IPS DF 4.7 (cell line): Measurements from ENCODE around the gene MED12.

Experiments used
- DNase-seq: peaks from one replicate; pipeline ENCODE4 v3.0.0-alpha.2; 2013; ENCODE audit warnings: low spot score; ENCODE audit errors: extremely low read depth

MED12 gene

DNA sequence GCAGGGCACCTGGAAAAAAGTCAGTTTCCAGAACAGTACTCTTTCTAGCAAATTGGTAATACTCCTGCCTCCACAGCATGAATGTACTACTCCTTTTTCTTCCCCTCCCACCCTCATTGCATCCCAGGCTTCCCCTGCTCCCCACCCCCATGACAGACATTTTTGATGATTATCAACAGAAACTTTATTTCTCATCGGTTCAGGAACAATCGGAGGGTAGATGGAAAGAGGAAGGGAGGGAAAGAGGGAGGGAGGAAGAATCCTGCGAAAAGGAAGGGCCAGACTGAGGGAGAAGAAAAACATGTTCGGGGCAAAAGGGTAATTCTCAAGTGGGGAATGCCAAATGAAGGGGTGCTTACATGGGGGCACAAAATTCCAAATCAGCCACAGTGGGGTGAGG lies 11.2 kb upstream of the MED12 start:
- no peak for DNase-seq

DNA sequence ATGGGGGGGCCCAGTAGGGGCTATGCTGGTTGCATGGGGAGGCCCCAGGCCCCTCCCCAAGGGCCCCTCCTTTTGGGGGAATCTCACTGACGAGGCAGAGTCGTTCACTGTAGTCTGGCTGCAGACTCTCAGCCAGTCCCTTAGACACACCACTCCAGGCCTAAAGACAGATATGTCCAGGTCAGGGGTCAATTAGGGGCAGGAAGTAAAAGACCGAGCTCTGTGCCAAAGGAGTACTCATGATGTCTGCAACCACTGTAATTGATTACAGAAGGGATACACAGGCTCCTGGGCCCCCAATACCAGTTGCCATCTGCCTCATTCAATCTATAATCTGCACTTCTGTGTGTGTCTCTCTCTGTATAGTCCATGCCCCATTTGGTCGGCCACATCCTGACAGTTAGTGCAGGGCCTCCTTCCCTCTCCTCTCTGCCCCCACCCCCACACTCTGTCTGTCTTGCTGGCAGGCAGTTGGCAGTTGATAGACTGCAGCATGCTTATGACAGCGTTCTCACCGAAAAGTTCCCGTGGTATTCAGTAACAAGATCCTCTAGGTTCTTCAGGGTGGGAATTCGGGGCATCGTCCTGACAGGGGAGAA lies 10.5 kb upstream of the MED12 start:
- DNase-seq = no peak

DNA sequence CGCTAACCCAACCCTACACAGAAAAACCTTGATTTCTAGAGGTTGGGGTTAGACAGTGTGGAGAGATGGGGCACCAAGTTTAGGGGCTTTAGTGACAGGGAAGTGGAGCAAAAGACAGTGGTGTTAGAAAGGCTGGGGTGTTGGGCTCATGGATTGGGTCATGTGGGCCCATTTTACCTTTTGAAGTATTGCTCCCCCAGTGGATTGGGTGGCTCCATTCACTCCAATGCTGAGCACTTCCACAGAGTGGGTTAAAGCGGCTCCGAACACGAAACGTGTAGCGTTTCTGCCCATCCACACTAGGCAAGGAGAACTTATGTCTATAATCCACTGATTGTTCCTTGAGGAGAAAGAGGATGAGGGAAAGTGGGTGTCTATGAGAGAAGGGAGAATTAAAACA lies 9.3 kb upstream of the MED12 start:
- no peak for DNase-seq

DNA sequence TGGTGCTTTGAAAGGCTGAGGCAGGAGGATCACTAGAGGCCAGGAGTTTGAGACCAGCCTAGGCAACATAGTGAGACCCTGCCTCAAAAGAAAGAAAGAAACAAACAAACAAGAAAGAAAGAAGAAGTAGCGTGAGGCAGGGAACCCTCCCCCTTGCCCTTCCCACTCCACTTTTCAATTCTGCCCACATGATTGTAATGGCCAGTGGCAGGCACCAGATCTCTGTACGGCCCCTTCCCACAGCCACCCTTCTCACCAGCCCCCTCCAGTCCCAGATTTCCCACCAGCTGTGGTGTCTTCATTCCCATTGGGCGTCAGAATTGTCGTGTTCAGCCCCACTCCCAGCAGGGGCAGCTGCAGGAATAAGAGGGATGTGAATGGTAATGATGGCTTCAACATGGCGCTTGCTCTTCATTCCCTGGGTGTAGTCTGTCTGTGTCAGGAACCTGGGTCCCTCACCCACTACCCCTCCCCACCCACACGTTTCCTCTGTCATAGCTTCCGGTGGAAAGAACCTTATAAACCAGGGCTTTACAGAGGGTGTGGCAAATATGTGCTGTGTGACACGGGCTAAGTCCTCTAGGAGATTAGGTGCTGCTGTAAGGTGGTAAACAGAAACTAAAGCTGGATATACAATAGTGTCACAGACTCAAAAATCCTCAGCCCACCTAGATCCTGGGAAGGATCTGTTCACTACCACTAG lies 7.1 kb upstream of the MED12 start, which contains the start of gene IL2RG:
Gene IL2RG (minus strand): TSS at position 437 of the 703 bp plus-strand sequence. CDS start 38 bp downstream, at position 399.
- no peak for DNase-seq

DNA sequence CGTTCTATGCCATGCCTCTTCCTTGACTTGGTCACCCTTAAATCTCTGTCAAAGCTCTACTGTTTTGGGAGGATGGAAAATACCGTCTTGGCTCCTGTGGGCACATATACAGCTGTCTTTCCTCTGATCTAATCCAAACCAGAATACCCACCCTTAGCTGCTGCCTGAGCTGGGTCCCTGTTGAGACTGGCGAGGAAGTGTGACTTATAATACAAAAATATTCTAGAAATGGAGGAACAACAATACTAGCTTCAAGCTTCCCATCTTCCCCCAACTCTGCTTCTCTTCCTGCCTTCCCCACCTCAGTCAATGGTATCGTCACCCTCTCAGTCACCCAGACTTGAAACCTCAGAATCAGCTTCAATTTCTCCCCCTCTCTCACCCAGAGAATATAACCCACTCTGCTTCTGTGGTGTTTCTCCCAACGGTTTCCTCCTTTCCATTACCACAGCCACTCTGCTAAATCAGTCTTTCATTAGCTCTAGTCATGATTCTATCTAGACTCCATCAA lies 6.4 kb upstream of the MED12 start:
- no peak for DNase-seq

DNA sequence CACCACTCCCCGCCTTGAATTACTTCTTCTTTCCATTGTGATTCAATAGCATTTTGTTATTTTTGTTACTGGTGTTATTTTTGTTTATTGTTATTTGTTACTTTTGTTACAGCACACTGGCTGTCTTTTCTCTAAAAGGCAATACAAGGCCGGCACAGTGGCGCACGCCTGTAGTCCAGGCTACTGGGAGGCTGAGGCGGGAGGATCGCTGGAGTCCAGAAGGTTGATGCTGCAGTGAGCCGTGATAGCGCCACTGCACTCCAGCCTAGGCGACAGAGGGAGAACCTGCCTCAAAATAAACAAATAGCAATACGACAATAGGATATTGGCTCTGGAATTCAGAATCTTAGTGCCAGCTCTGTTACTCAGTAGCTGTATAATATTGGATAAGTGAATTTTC lies 1.0 kb upstream of the MED12 start:
- no peak for DNase-seq

DNA sequence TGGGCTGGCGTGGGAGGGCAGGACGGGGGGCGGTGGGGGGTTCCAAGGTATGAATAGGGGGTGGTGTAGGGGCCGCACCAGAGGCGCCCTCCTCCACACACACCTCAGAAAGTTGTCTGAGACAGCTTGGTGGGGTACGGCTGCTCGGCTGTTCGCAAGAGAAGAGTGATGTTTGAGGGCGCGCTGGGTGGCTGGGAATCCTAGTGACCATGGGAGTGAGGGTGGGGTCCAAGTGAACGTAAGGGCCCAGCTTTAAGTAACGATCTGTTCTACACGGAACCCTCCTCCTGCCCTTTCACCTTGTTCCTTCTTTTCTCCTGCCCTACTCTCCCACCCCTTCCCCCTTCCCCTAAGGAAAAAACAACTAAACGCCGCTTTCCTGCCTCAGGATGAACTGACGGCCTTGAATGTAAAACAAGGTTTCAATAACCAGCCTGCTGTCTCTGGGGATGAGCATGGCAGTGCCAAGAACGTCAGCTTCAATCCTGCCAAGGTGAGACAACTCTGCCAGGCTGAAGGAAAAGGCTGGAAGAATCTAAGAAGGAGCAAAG lies 664 bp downstream of the MED12 start:
- DNase-seq = no peak

DNA sequence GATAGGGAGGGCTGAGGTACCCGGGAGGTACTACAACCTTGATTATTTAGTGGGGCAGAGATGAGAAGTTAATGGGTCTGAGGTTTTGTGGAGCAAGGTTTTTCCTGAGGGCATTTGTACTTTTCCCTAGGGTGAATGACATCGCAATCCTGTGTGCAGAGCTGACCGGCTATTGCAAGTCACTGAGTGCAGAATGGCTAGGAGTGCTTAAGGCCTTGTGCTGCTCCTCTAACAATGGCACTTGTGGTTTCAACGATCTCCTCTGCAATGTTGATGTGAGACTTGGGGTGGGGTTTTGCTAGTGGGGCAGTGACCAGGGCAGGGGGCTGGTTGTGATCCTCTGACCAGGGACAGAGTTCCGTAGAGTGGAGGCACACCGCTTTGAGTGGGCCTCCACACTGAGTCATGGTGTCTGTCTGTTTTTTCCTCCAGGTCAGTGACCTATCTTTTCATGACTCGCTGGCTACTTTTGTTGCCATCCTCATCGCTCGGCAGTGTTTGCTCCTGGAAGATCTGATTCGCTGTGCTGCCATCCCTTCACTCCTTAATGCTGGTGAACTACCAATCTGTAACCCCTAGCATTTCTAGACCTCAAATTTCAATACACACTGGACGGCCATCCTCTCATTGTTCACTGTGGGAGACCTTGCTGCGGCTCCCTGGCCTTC lies 9.9 kb downstream of the MED12 start:
- no peak for DNase-seq

DNA sequence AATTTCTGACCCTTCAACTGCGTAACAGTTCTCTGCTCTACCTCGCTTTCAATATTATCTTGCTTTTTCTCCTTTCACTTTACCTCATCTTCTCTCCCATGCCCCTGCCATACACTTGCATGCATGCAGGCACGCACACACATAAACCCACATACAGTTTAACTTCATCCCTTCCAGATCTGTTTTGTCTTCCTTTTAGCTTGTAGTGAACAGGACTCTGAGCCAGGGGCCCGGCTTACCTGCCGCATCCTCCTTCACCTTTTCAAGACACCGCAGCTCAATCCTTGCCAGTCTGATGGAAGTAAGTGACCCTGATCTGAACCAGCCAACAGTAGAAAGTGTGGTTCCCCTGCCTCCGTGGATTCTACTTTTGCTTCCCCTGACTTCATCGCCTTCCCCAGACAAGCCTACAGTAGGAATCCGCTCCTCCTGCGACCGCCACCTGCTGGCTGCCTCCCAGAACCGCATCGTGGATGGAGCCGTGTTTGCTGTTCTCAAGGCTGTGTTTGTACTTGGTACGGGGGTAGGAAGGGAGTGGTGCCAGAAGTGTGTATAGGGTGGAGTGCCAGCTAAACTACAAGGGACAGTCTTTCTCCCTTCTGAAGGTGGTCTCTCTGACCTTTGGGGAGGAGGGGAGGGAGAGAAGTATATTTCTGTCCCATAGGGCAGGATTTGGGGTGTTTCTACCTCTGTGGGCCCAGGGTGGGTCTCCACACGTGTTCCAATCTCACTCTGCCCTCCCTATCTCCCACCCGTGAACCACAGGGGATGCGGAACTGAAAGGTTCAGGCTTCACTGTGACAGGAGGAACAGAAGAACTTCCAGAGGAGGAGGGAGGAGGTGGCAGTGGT lies 10.7 kb downstream of the MED12 start:
- DNase-seq = no peak

DNA sequence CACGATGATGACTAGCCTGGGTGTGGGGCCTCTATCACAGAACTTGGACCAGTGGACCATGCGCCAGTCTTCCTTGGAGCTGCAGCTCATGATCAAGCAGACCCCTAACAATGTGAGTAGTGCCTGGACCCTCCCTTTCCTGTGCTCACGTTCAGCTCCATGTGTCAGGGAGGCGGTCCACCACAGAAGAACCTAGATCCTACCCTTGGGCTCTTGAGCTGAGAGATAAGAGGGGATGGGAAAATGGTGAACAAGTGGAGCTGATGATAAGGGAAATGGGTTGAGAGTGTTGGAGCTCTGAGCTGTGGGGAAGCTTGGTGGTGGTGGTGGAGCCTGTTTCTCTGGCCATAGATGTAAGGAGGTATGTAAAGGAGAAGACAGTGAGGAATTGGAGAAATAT lies 13.1 kb downstream of the MED12 start:
- no peak for DNase-seq

DNA sequence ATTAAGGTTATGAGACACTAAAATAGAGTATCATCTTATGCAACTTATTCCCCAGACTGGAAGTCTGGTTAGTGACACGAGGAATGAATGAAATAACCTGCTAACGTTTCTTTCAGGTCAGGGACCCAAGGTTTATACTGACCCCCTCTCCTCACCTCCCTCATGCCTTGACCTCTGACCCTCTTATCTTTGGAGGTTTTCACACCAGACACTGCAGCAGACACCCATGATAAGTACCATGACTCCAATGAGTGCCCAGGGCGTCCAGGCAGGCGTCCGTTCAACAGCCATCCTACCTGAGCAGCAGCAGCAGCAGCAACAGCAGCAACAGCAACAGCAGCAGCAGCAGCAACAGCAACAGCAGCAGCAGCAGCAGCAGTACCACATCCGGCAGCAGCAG lies 22.0 kb downstream of the MED12 start:
- DNase-seq = no peak

DNA sequence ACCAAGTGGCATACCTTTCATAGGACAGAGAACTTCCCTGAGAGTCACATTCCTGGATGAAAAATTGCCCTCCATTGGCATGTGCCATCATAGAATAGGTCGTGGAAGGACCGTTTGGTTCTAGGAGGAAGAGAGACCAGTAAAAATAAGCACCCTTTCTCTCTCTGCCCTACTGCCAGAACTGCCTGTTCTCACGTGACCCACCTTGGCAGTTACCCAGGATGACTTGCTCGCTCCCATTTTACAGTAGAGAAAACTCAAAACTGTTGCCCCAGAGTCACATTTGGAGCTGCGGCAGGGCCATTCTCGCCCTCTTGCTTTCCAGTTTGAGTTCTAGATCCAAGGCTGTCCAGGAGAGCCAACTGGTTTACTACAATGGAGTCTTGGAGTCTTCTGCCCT lies 25.1 kb downstream of the MED12 start:
- no peak for DNase-seq

DNA sequence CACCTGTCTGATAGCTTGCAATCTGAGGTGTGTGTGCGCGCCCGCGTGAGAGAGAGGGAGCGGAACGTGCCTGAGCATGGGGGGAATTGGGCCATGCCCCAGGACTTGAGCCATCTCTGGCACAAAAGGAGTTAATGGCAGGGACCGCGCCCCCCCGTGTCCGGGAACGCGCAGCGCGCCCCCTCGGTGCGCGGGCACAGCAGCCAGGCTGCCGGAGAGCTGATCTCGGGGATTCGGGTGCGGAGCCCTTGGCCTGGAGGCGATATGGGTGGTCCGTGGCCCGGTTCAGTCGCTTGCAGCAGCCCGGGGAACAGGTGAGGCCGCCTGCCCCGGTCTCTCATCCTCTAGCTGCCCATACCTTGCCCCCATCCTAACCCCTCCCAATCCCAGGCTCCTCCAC lies 26.3 kb downstream of the MED12 start, which contains the start of gene NLGN3:
Gene NLGN3 (plus strand): TSS at position 191 of the 400 bp plus-strand sequence. CDS start 2,909 bp downstream, outside the sequence.
- no peak for DNase-seq

DNA sequence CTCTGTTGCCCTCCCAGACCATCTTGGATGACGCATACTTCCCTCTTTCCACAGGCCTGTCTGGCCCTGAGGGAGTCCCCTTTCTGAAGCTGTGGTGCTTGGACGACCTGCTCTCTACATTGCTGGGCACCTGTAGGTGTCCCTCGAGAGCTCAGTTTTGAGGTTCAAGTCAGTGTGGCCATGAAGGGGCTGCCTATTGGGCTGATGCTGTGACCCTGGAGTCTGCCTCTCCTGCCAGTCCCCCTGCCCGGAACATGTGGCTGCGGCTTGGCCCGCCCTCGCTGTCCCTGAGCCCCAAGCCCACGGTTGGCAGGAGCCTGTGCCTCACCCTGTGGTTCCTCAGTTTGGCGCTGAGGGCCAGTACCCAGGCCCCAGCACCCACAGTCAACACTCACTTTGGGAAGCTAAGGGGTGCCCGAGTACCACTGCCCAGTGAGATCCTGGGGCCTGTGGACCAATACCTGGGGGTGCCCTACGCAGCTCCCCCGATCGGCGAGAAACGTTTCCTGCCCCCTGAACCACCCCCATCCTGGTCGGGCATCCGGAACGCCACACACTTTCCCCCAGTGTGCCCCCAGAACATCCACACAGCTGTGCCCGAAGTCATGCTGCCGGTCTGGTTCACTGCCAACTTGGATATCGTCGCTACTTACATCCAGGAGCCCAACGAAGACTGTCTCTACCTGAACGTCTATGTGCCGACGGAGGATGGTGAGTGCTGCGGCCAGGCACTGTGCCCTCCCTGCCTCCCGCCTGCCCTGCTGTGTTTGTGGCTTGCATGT lies 29.3 kb downstream of the MED12 start:
- DNase-seq = no peak

DNA sequence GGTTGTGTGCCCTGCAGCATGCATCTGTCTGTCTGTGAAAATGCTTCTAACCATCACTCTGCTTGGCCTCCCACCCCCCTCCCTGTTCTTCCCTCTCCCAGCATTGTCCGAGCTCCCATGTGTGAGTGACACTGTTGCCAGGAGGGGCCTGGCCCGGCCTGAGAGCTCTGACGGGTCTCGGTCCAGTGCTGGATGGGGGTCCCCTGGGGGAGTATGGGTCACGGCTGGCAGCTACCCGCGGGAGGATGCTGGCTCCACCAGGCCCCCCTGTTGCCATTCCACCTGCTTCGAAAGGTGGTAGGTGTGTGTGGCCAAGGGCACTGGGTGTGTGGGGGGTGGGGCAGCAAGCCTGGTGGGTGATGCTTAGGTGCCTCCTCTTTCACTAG lies 29.9 kb downstream of the MED12 start:
- DNase-seq = no peak

DNA sequence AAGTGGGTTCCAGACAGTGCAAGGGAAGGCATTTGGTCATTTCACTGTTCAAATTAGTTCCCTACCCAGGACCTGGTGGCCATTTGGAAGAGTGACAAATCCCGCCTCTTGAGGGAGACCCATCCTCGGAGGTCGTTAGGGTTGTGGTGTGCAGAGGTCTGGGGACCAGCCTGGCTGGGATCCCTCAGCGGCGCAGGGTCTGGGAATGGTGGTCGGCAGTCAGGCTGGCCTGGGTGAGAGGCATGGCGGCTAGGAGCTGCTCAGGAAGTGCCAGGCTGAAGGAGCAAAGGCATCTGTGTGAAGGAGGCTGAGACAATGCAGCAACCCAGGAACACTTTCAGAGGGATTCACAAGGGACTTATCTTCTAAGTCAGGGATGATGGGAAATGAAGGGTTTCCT lies 33.0 kb downstream of the MED12 start:
- DNase-seq = no peak

DNA sequence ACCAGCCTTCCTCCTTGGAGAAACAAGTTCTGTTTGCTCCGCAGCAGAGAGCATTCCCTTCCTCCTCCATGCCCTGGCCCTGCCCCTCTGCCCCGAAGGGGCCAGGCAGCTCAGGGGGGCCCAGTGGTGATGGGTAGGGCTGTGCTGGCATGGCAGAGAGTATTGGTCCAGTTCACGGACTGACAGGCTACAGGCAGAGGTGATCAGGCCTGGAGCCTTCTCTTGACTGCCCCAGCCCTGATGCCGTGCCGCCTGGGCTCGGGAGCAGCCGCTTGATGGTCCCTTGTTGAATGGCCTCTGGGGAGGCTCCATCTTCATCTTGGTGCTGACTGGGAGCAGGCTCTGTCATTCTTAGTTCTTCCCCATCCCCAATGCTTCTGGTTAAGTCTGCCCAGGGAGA lies 35.8 kb downstream of the MED12 start:
- DNase-seq = no peak

DNA sequence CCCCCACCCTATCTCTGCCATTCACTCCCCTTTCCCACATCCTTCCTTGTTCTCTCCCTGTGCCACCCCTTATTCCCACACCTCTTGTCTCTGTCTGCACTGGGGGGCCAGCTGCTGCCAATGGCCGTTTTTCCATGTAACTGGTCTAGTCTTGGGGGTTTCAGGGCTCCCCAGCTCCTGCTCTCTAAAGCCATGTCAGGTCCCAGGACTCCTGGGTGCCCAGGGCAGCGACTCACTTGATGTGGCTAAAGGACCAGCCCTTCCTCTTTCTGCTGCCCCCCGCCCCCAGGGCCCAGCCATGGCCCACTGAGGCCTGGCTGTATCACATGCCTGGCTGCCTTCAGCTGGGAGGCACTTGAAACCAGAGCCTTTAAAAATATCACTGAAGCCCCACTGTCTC lies 36.2 kb downstream of the MED12 start:
- no peak for DNase-seq

DNA sequence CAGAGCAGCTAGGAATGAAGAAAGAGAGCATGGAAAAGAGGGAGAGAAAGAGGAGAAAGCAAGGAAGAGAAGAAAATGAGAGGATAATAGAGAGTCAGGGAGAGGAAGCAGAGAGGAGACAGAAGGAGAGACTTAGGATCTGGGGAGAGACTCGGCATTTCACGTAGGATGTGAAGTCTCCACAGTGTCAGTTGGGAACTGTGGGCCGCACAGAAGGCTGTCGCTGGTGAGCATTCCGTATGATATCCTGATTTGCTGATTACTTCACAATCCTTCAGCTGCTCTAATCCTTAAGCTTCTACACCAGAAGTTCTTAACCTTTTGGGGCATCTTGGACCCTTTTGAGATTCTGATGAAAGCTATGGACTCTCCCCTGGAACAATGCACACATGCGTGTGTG lies 40.2 kb downstream of the MED12 start:
- no peak for DNase-seq

DNA sequence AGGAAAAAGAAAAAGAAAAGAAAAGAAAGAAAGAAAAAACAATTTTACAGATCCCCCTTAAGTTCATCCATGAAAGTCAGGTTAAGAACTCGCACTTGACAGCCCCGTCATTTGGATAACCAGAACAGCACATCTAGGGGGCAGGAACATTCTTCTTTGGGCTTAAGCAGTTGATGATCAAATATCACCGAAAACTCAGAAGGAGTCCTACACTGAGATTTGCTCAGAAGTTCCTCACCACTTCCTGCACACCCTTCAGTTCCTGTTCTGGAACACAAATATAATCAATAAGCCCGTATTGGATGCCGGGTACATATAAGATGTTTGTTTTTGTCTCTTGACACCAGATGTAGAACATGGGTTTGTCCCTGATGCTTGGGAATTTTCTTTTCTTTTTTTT lies 40.9 kb downstream of the MED12 start:
- no peak for DNase-seq

DNA sequence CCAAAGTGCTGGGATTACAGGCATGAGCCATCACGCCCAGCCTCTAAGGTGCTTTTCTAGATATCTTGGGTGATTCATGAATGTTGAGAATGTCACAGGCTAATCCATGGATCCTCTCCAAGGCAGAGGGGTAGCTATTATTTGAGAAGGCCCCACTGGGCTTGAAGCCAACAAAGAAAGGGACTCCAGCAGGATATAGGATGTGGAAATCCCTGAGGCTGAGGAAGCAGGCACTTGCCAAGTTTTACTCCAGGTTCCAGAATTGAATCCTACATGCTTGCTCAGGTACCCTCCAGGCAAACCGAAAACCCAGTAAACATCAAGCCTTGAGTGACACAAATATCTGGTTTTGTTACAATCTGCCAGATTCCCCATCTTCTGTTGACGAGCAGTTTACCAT lies 42.1 kb downstream of the MED12 start:
- DNase-seq = no peak
